Stimulated activated CD4-positive, alpha-beta T cell treated with anti-CD3 and anti-CD28 coated beads, Interleukin-1b, Interleukin-23, amount 100 ng/mL, for 48 hours (primary cell): Measurements from ENCODE around the gene MAGI2.
"Not testable (repeated sequence)": the region's sequence is repeated elsewhere in the genome, so short reads cannot be mapped to it uniquely, and the experiment has no call there.

Experiments used
- DNase-seq: peaks from one replicate; pipeline ENCODE4 v3.0.0-alpha.2; 2020

Gene MAGI2

GRCh38 chr7:78322231-78322630, 1131.2 kb downstream of the MAGI2 start:
- not testable (repeated sequence) for DNase-seq

GRCh38 chr7:78317371-78317770, 1136.1 kb downstream of the MAGI2 start:
- DNase-seq, result no peak

GRCh38 chr7:78316110-78316509, 1137.4 kb downstream of the MAGI2 start:
- no peak for DNase-seq

- DNase-seq, result no peak
Measured at GRCh38 chr7:78315119-78315518, 1138.3 kb downstream of the MAGI2 start.

- no peak for DNase-seq
Measured at GRCh38 chr7:78311181-78311580, 1142.3 kb downstream of the MAGI2 start.

- no peak for DNase-seq
Measured at GRCh38 chr7:78307892-78308291, 1145.6 kb downstream of the MAGI2 start.

GRCh38 chr7:78306634-78307033, 1146.8 kb downstream of the MAGI2 start:
- DNase-seq, result no peak

GRCh38 chr7:78301407-78301806, 1152.1 kb downstream of the MAGI2 start:
- DNase-seq, result no peak

GRCh38 chr7:78299088-78299487, 1154.4 kb downstream of the MAGI2 start:
- DNase-seq, result no peak

GRCh38 chr7:78296644-78297371, 1156.7 kb downstream of the MAGI2 start:
- DNase-seq, result no peak

GRCh38 chr7:78296046-78296597, 1157.3 kb downstream of the MAGI2 start:
- DNase-seq, result no peak

- not testable (repeated sequence) for DNase-seq
Measured at GRCh38 chr7:78289471-78289870, 1164.0 kb downstream of the MAGI2 start.

GRCh38 chr7:78284945-78285344, 1168.5 kb downstream of the MAGI2 start:
- no peak for DNase-seq

- no peak for DNase-seq
Measured at GRCh38 chr7:78280276-78280675, 1173.2 kb downstream of the MAGI2 start.

GRCh38 chr7:78279457-78279856, 1174.0 kb downstream of the MAGI2 start:
- DNase-seq, result no peak

GRCh38 chr7:78279032-78279431, 1174.4 kb downstream of the MAGI2 start:
- DNase-seq, result no peak

GRCh38 chr7:78267141-78267540, 1186.3 kb downstream of the MAGI2 start:
- no peak for DNase-seq

- DNase-seq, result no peak
Measured at GRCh38 chr7:78265486-78265885, 1188.0 kb downstream of the MAGI2 start.

GRCh38 chr7:78265071-78265470, 1188.4 kb downstream of the MAGI2 start:
- DNase-seq, result no peak

- DNase-seq, result no peak
Measured at GRCh38 chr7:78264105-78264504, 1189.4 kb downstream of the MAGI2 start.

- DNase-seq, result no peak
Measured at GRCh38 chr7:78261739-78262138, 1191.7 kb downstream of the MAGI2 start.

- no peak for DNase-seq
Measured at GRCh38 chr7:78261302-78261701, 1192.2 kb downstream of the MAGI2 start.

GRCh38 chr7:78260826-78261225, 1192.6 kb downstream of the MAGI2 start:
- DNase-seq, result no peak

GRCh38 chr7:78254726-78255055, 1198.8 kb downstream of the MAGI2 start:
- no peak for DNase-seq
